Transverse colon (tissue), 4 donors: ENCODE measurements around the gene STK31. TPM values are rescaled to one million over a fixed set of nuclear protein-coding genes. Genes with fewer than 3 reads are reported as not detected.

Experiments used
- DNase-seq: peaks from one replicate; pipeline ENCODE4 v3.0.0-alpha.2; 2019
- H3K27ac ChIP-seq, 4 donors: fragments of 200-600 bp; sonication (generic); 2 replicates each; pipeline ENCODE4 v1.5.1; 2016 to 2018; ENCODE audit warnings: inconsistent platforms in 4 of 4
- H3K27me3 ChIP-seq: fragments of 200-600 bp; sonication (generic); 2 replicates; pipeline ENCODE4 v1.5.1; 2017; ENCODE audit warnings: inconsistent platforms
- H3K36me3 ChIP-seq, 4 donors: fragments of 200-600 bp; sonication (generic); 2 replicates each; pipeline ENCODE4 v1.5.1; 2017 to 2019; ENCODE audit warnings: inconsistent platforms in 4 of 4
- H3K4me1 ChIP-seq, 4 donors: fragments of 200-600 bp; sonication (generic); 2 replicates each; pipeline ENCODE4 v1.5.1; 2017 to 2020; ENCODE audit warnings: inconsistent platforms in 4 of 4
- H3K4me3 ChIP-seq, 4 donors: fragments of 200-600 bp; sonication (generic); 1 replicate in 1 of 4; 2 replicates in 3 of 4; pipeline versions ENCODE4 v1.5.1 to v1.6.1; 2017 to 2019; ENCODE audit warnings: inconsistent platforms in 4 of 4
- H3K9me3 ChIP-seq, 2 donors: fragments of 200-600 bp; sonication (generic); 2 replicates each; pipeline ENCODE4 v1.5.1; 2017 to 2019; ENCODE audit warnings: inconsistent platforms in 2 of 2
- EP300 ChIP-seq: sonication (generic); formaldehyde crosslinking; IDR thresholded peaks from one replicate; pipeline ENCODE4 v1.6.1; 2017; ENCODE audit warnings: antibody characterized with exemption, low read depth
- POLR2A ChIP-seq: fragments of 450-650 bp; IDR thresholded peaks from one replicate; pipeline ENCODE4 v1.6.1; 2016; ENCODE audit warnings: antibody characterized with exemption, mild to moderate bottlenecking, moderate library complexity
- POLR2AphosphoS5 ChIP-seq, 3 donors: sonication (generic); formaldehyde crosslinking; IDR thresholded peaks; one replicate each; pipeline ENCODE4 v1.6.1; 2016; ENCODE audit warnings: antibody characterized with exemption in 3 of 3
- WGBS, 2 donors: methylation state at CpG; one replicate each; pipeline ENCODE4 v1.1.5; 2018; ENCODE audit warnings: low coverage in 1 of 2; 5-methylcytosine and 5-hydroxymethylcytosine counted together
- in situ Hi-C, 4 donors: fragments of 200-750 bp; cut with MboI; loops; one replicate each; pipeline versions ENCODE4 v1.15.0 to v1.15.1; 2017; ENCODE audit warnings: low sequenced_read_pairs in 3 of 4, low pct_ligation_motif_present in 1 of 4, low pct_unique_long_range_greater_than_20kb in 1 of 4
- intact Hi-C: fragments of 100-400 bp; cut with DNase I; formaldehyde crosslinking; loops from one replicate; pipeline ENCODE4 v1.15.1; 2023; ENCODE audit warnings: low total_unique reads
- total RNA-seq, 4 donors: library from RNA; depleted of rRNA; stranded (reverse); fragments of >200 nt; gene quantifications; one replicate each; pipeline ENCODE4 v1.1.0, GENCODE V29; 2016
- TF ChIP-seq, protein P1 (sequence below), 5 experiments: fragments of 200-600 bp in 3 of 5; fragments of 450-650 bp in 2 of 5; sonication (generic) in 3 of 5; IDR thresholded peaks; 1 replicate in 2 of 5; 2 replicates in 3 of 5; pipeline ENCODE4 v1.5.1; 2016 to 2017; ENCODE audit warnings: antibody characterized with exemption in 5 of 5, inconsistent platforms in 3 of 5, mild to moderate bottlenecking in 2 of 5, moderate library complexity in 1 of 5

STK31 gene
- total RNA-seq, 4 donors from 2014 or later: 0.37 to 0.95 (median 0.67) TPM

DNA sequence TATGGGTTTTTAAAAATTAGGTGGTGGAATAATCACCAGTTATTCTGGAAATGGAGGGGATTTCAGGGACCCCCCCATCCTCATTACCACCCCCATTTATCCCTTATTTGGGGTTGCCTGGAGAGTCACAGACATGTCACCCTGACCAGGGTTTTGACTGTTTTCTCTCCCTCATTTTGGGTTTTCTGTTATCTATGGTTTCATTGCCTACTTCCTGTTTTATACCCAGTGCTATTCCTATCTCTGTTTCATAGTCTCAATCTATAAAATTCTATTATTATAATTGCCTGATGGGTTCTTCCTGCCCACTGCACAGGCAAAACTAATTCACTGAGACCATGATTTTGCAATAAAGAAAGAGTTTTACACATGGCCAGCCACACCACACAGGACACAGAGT lies 45.9 kb upstream of the STK31 start:
- H3K36me3 ChIP-seq: no peaks in the 10 kb centered on the region
- in situ Hi-C loops: no loop called here
- DNase-seq: no peak
- no peaks in the 10 kb centered on the region for H3K27me3 ChIP-seq
- no peaks in the 10 kb centered on the region for H3K4me1 ChIP-seq
- intact Hi-C loops: no loop called here
- TF ChIP-seq, protein P1, sequence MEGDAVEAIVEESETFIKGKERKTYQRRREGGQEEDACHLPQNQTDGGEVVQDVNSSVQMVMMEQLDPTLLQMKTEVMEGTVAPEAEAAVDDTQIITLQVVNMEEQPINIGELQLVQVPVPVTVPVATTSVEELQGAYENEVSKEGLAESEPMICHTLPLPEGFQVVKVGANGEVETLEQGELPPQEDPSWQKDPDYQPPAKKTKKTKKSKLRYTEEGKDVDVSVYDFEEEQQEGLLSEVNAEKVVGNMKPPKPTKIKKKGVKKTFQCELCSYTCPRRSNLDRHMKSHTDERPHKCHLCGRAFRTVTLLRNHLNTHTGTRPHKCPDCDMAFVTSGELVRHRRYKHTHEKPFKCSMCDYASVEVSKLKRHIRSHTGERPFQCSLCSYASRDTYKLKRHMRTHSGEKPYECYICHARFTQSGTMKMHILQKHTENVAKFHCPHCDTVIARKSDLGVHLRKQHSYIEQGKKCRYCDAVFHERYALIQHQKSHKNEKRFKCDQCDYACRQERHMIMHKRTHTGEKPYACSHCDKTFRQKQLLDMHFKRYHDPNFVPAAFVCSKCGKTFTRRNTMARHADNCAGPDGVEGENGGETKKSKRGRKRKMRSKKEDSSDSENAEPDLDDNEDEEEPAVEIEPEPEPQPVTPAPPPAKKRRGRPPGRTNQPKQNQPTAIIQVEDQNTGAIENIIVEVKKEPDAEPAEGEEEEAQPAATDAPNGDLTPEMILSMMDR (IDR thresholded peaks at IDR 0.05): no peak
- TF ChIP-seq POLR2AphosphoS5 (IDR thresholded peaks at IDR 0.05): no peak
- H3K4me3 ChIP-seq: no peak overlapping the region
- H3K27ac ChIP-seq: no peak overlapping the region
- no peaks in the 10 kb centered on the region for H3K9me3 ChIP-seq

DNA sequence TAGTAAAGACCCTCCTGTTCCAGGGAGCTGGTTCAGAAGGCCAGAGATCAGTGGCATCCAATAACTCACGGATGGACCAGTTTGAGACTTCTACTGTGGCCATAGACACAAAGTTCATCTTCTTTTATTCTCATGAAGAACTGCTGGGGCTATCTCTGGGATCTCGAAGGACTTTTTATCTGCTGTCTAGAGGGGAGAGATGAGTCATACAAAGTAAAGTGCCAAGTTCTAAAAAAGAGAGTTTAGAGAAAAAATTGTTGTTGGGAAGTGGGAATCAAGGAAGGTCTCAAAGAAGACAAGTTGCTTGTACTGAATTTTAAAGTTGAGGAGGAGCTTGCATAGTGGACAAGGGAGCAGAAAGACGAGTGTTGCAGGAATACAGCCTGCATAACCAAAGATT lies 38.0 kb upstream of the STK31 start:
- in situ Hi-C loops: no loop called here
- Histone ChIP-seq H3K4me3 (no peak overlapping the region), H3K27me3 (no peaks in the 10 kb centered on the region), H3K36me3 (no peaks in the 10 kb centered on the region), H3K9me3 (no peaks in the 10 kb centered on the region), H3K27ac (no peak overlapping the region), H3K4me1 (no peaks in the 10 kb centered on the region)
- intact Hi-C loops: no loop called here
- TF ChIP-seq POLR2AphosphoS5 (IDR thresholded peaks at IDR 0.05) (no peak), EP300 (no peak), POLR2A (no peak)
- TF ChIP-seq, protein P1 (IDR thresholded peaks at IDR 0.05): no peak
- DNase-seq: no peak
- WGBS, 2 donors: 73 to 86% methylated on average over 3 of the region's 3 CpGs

DNA sequence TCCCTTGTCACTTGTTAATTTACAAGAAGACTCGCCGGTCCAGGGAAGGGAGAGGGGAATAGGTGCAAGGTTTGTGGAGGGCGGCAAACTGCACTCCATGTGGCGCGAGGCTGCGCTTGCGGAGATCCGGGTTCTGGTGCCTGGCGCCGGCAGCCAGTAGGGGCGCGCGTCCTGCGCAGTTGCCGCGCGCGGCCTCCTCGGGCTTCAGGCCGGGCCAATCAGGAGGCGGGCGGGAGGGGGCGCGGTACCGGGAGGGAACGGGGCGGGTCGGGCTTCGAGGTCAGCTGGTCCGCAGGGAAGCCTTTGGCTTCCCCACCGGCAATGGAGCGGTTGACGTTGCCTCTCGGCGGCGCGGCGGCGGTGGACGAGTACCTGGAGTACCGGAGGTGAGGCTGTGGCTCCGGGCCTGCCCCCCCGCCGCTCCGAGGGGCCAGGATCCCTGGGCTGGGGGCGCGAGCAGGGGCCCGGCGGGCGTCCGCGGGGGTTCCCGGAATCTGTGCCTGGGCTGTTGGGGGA lies 30.1 kb upstream of the STK31 start, which contains the start of gene FAM221A:
Gene FAM221A (plus strand): TSS at position 302 of the 516 bp plus-strand sequence. CDS start 20 bp downstream, at position 322.
- in situ Hi-C loops (loop anchor here in 2 of 4 donors (10.0 kb wide), 1 partner anchor 85 kb away; the partner anchor contains the start of gene CCDC126 (in 2 of the 2)), intact Hi-C loops (no loop called here)
- WGBS, 2 donors: 0% methylated on average over 4 to 30 of the region's 53 CpGs

More for the DNA sequence above, 30.1 kb upstream of the STK31 start, which contains the start of gene FAM221A:
- Histone ChIP-seq H3K27ac (peak within 1 kb of the TSS; percentile 87 to 90 (median 89)), H3K36me3 (no peaks in the 10 kb centered on the region), H3K4me1 (peaks cover 0 to 25% (median 4%) of the 10 kb centered on the region in 4 donors), H3K9me3 (no peaks in the 10 kb centered on the region), H3K4me3 (peak within 1 kb of the TSS; percentile 60 to 96 (median 86)), H3K27me3 (no peaks in the 10 kb centered on the region)
- TF ChIP-seq EP300 (no peak), POLR2A (no peak), POLR2AphosphoS5 (IDR thresholded peaks at IDR 0.05) (peak; percentile 55 to 76 (median 58))
- TF ChIP-seq, protein P1 (IDR thresholded peaks at IDR 0.05): peak; percentile 70 to 91 (median 84)
- DNase-seq: peak; percentile 94
